Activated CD4-positive, CD25-positive, alpha-beta regulatory T cell (primary cell): ENCODE data around the gene ABLIM1.

ENCODE experiments used
- DNase-seq, 4 experiments: peaks; one replicate each; lab custom pipeline; 2025; lab: John Stamatoyannopoulos, UW

ABLIM1 gene

GRCh38 chr10:114623661-114624294 lies 34.3 kb downstream of the ABLIM1 start:
- DNase-seq, result no peak

GRCh38 chr10:114623155-114623554 lies 34.9 kb downstream of the ABLIM1 start:
- DNase-seq, result no peak

DNA sequence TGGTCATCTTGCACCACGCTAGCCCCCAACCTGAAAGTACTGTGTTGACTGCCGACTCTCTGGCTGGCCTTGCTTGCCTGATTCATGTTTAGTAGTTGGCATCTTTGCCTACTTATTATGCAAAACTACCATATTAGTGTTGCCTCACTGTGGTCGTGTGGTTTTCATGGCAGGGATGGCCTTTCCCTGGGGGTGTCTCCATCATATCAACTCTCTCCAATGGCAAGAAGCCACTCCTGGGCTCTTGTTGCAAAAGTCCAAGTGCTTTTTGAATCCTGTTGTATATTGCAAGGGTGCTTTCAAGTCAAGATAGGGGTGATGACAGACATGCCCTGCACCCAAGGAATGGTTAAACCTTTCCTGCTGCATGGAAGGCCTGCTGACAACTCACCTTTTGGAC lies 39.4 kb downstream of the ABLIM1 start:
- DNase-seq, result no peak

GRCh38 chr10:114616516-114616915 lies 41.6 kb downstream of the ABLIM1 start:
- no peak for DNase-seq

- DNase-seq, result no peak
Measured at GRCh38 chr10:114616103-114616502, 42.0 kb downstream of the ABLIM1 start.

DNA sequence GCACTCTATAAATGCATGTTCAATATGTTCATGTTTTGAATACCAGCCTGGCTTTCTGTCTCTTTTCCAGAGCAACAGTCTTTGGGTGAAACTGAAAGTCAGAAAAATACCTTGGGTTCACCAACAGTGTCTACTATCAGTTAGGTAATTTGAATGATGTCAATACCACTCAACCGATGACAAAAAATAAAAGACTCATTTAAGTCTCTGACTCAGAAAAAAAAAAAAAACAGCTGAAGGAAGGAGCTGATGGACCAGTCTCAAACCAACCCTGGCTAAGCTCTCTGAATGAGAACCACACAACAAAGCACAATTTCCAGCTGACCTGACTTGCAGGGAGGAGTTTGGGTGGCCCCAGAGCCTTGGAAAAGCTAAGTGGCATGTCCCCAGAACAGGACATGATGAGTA lies 42.5 kb downstream of the ABLIM1 start:
- DNase-seq, result no peak

DNA sequence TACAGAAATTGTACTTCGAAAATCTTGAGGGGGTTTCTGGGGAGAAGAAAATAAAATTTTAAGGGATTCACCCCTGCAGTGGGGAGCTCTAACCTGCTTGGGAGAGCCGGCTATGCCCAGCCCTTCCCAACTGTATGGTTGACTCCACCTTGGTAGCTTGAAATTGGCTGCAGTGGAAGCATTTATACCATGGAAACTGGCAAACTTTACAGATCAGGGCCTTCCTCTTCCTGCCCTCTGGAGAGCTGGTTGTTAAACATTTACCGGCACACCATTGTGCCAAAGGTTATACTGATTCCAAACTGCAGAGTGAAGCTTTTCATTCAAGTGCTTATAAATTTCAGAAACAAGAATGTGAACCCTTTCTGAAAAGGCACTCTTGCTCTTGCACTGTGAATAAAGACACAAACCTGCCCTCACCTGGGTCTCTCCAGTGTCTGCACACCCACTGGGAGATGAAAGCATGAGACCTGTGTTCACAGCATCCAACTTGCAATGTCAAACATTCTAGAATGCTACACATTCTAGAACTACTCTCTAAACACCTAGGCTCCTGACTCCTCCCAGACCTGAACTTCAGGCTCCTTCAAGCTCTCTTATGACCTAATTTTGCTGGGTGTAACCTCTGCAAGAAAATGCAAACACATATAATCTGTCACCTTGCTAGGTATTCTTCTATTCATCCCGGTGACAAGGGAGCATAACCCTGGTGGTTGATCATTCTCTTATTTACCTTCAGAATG lies 44.7 kb downstream of the ABLIM1 start:
- DNase-seq, result no peak

GRCh38 chr10:114611617-114612016 lies 46.5 kb downstream of the ABLIM1 start:
- no peak for DNase-seq

DNA sequence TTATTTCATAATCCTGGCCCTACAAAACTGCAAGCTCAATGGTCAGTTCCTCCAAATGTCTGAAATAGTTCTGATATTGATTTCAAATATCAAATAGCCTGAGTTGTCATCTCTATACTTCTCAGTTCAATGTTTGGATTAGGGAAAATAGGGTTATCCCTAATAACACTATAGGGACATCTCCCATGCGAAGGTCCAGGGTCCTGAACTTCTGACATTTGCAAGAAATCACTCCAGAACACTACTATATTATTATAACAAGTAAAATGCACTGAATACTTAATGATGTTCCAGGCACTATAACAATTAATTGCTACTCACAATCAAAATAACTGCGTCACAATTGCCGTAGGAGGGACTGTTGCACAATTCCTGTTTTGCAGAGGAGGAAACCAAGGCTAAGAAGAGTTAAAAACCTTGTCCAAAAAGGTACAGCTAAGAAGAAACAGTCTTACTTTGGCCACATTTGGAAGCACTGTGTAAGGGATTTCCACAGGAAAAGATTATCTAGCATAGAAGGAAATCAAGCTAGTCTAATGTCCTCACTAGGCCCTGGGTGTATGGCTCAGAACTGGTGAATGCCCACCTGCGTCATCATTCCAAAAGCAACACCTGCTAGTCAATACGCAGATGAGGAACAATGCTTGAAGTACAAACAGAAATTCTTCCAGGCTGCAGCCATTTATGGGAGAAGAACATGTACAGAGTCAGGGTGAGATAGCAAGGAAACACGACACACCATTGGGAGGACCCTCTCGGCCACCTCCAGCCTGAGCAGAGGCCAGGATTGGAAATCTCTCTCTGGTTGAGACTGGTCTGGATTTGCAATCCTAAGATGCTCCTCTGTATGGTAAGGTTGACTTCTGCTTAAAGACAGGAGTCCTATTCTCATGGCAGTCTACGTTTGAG lies 48.3 kb downstream of the ABLIM1 start:
- no peak for DNase-seq

GRCh38 chr10:114607358-114607998 lies 50.6 kb downstream of the ABLIM1 start:
- no peak for DNase-seq

GRCh38 chr10:114605155-114605797 lies 52.8 kb downstream of the ABLIM1 start:
- DNase-seq, result no peak

DNA sequence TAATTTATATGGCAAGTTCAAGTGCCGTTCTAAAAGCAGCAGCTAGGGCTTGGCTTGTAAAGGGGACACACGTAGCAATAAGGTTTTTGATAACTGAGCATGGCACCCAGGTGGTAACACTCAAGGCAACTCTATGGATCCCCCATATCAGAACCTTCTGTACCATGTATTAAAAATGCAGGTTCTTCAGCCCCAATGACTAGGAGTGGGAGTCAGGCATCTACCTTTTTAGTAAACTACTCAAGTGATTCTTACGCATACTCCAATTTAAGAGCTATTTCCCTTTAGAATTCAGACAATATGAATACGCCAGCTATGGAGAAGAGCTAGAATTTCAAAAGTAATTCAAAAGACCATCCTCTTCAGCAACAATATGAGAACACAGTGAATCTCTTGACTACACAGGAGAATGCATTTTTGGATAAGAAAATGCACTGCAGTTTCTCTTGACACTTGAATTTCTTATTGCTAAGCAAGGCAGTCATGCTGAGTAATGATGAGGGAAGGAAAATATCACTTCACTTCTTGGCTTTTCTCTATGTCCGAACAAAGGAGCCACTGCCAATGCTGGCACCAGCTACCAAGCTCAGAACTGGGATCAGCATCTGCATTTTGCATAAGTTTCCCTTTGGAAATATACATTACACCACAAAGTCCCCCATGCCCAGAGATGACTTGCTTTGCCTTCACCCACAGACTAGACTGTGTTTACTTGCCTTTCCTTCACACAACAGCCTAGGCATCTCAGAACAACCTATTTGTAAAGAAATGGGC lies 53.5 kb downstream of the ABLIM1 start:
- no peak for DNase-seq

DNA sequence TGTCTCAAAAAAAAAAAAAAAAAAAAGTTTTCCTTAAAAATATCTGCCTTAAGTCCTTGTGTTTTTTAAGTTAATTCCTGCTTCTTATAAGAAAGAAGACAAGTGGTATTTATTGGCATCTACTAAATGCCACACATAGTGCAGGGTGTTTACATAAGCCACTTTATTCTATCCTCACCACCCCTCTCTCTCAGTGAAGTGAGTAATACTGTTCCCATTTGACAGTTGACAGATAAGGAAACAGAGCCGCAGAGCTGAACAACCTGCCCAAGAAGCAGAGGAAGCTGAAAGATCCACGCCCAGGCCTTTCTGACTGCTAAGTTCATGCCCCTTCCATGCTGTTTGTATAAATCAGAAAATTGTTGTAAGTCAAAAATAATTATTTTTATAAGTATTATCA lies 54.1 kb downstream of the ABLIM1 start:
- no peak for DNase-seq

- DNase-seq, result no peak
Measured at GRCh38 chr10:114603303-114603702, 54.8 kb downstream of the ABLIM1 start.

GRCh38 chr10:114600057-114600456 lies 58.0 kb downstream of the ABLIM1 start:
- DNase-seq, result no peak

DNA sequence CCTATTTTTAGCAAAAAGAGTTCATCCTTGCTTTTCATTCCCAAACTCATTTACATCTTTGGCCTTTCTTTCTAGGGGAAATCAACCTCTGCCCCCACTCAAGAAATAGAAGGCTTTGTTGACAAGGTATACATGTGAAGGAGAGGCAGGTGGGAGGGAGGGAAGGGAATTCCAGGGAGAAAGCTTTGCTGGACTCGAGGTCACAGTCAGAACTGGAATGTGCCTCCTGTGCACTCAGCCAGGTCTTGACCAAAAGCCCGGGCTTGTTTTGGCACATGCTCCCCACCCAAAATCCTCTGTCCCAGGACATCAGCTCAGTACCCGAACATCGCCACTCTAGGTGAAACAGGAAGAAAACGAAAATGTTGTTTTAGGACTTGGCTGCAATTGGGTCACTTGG lies 61.3 kb downstream of the ABLIM1 start:
- no peak for DNase-seq

DNA sequence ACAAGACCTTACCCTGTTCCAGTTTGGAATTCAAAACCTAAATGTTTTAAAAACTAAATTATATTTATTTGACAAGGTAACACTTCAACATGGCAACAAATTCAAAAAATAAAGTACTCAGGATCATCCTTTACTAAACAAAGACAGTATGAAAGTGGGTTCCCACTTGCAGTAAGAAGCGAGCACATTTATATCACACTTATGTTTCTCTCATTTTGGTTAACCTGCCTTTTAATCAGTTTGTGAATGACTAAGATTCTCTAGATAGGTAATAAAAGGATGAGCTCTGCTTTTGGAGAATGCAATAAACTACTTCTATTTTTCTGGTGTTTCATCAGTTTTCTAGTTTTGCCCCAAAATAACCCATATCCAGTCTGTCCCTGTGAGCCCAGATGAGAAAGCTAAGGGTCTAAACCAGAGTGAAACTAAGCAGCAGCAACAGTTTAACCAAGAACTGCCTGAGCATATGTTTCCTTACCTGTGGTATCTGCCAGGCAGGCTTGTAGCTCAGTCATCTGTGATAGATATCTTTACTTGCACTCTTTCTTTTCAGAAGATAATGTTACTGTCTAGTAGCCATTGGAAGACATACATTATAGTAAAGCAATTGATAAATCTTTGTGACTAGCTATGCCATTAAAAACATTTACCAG lies 64.1 kb downstream of the ABLIM1 start:
- DNase-seq, result no peak

DNA sequence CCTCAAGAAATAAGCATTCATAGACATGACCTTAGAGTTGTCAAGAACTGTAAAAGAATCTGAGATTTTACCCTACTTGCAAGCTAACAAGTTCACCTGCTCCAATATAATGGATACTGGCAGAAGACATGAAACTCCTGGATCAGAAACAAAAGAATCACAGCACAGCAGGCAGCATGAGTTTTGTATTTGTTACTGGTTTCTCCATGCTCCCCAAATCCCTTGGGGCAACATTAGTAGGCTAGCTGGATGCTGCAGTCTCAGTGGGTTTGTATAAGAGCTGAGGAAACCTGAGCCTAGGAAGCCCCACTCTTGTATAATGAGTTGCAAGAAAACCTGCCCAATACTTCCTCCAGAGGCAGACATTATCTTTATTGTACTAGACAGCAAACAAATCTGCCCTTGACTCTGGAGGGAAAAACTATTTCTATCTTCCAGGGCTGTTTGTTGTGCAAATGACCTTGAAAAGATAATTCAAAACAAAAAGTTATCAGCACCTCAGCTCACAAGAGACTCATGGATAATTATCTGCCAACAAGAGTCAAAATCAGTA lies 64.8 kb downstream of the ABLIM1 start:
- no peak for DNase-seq

DNA sequence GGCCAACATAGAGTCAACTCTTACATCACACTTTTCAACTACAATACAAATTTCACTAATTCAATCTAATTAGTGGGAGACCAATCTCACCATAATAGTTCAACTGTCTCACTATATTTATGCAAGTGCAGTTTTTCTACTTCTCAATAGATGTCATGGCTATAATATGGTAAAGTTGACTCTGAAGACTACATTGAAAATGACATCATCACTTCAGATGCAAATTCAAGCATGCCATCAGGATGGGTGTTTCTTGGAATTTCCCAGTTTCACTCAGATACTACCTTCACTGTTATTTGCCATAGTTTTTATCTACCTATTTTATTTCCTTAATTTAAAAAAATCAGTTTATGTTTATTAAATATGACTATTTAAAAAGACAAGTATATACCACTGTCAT lies 67.1 kb downstream of the ABLIM1 start:
- DNase-seq, result no peak

- DNase-seq, result no peak
Measured at GRCh38 chr10:114584419-114584818, 73.7 kb downstream of the ABLIM1 start.
